ENCODE data around the gene CSF3R.

GRCh38 chr1:36506276-36506920 lies 23.7 kb upstream of the CSF3R start:
- TF ChIP-seq POLR2A (IDR thresholded peaks at IDR 0.05; ENCODE audit: low read depth, low read length) (no peak), POLR2AphosphoS5 (IDR thresholded peaks at IDR 0.05; ENCODE audit: low read depth, low read length) (no peak), TAF1 (IDR thresholded peaks at IDR 0.05; ENCODE audit: borderline replicate concordance, low read depth, low read length) (no peak)
